Measurements from ENCODE around the gene SLC37A3.
"Not testable (repeated sequence)": the region's sequence is repeated elsewhere in the genome, so short reads cannot be mapped to it uniquely, and the experiment has no call there.

SLC37A3 gene

DNA sequence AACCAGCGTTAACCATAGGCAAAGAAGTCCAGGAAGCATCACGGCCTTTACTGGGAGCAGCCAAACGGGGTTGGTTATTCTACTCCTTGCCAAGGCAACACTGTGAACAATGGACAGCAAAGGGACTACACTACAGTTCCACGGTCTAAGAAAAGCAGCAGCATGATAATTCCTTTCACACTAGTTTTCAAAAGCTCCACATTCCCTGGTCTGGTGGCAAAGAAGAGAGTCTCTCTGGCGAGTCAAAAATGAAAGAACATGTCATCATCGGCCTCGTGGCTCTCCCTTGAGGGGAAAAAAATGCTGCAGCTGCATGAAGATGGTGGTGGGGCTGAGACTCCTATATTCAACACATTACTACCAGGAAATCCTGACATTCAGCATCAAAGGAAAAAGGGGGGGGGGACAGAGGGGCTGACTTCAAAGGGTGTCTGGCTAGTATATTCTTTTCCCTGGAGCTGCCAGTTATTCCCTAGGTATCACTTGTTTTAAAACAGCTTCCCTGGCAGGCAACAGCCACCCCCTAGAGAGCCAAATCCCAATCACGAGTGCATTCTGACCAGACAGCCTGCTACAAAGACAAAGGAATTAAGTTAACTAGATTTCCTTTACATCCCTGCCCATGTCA, 49.1 kb downstream of the SLC37A3 start:
- no peak for DNase-seq (ENCODE audit: low read depth in 1 of 2, low spot score in 1 of 2)

DNA sequence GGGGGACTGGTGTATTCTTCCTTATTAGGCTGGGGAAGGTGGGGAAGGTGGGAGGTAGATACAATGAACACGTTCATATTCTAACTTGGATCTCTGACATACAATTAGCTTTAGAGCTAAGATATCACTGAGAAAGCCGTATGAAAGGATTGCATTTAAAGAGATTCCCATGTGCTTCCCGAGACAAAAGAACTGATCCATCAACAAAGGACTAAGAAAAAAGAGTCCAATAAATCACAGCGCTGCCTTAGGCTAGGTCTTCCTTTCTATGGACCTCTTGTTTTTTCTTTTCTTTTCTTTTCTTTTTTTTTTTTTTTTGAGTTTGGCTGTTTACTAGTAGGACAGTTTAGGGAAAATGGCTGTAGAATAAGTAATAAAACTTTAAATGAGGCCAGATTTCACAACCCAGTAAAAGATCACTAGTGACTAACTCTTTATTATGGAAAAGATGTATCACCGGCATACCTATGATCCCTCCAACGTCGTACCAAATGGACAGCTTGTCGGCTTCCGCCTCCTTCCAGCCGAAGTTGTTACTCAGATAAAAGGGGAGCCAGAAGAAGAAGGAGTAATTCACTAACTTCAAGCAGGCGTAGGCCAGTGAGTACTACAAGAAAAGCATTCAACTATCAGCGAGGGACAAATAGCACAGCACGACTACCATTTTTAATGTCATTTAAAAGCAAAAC, 50.0 kb downstream of the SLC37A3 start:
- DNase-seq (ENCODE audit: low read depth in 1 of 2, low spot score in 1 of 2), result no peak

- no peak for DNase-seq (ENCODE audit: low read depth in 1 of 2, low spot score in 1 of 2)
Measured at GRCh38 chr7:140347218-140347617, 51.1 kb downstream of the SLC37A3 start.

DNA sequence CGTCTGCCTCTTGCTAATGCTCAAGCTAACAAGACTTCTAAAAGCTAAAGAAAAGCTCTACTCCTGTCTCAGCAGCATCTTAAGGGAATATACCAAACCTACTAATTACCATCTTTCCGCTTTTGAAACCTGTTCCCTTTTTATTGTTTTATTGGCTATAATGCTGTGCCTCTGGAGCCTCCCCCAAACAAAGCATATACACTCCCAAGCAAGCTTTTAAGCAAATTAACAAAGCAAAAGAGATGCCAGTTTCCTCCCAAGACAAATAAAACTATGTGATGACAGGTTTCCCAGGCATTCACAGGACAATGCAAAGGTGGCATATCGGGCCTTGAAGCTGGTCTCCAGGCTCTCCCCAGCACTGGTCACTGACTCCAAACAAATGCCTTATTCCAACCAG, 52.9 kb downstream of the SLC37A3 start:
- DNase-seq (ENCODE audit: low read depth in 1 of 2, low spot score in 1 of 2), result no peak

GRCh38 chr7:140342727-140343514, 55.4 kb downstream of the SLC37A3 start:
- DNase-seq (ENCODE audit: low read depth in 1 of 2, low spot score in 1 of 2), result no peak

- DNase-seq (ENCODE audit: low read depth in 1 of 2, low spot score in 1 of 2), result not testable (repeated sequence)
Measured at GRCh38 chr7:140338959-140339358, 59.4 kb downstream of the SLC37A3 start.

- no peak for DNase-seq (ENCODE audit: low read depth in 1 of 2, low spot score in 1 of 2)
Measured at GRCh38 chr7:140334341-140335057, 63.8 kb downstream of the SLC37A3 start.

DNA sequence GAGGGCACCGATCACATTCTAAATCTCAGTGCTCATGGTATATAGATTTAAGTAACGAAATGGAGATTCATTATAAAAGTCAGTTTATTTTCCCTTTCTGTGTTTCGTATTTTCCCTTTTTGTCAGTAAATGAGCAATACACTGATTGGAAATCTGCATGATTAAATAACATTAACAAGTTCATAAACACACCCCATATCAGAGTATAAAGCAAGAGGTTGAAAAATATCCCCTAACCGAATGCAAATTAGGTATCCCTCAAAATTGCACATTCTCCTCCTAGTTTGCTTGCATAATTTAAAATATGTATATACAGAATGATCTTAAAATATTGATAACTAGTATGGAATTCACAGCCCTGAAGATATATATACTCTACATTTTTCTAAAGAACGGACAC, 64.6 kb downstream of the SLC37A3 start:
- DNase-seq (ENCODE audit: low read depth in 1 of 2, low spot score in 1 of 2), result no peak

- no peak for DNase-seq (ENCODE audit: low read depth in 1 of 2, low spot score in 1 of 2)
Measured at GRCh38 chr7:140333223-140333622, 65.1 kb downstream of the SLC37A3 start.

DNA sequence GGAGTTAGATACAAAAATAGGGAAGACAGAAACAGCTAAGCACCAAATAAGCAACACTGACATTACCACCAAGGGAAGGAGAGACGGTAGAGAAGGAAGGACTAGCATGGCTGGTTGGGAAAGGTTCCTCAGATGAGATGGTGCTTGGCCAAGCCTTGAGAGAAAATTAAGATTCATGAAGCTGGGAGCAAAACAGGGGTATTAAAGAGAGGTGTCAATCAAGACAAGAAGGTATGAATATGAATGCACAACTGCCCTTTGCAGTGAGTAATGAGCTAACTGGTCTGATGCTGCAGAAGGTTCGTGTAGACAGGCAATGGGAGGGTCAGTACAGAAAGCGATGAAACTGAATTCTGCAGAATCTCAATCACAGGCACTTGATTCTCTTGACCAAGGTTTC, 67.7 kb downstream of the SLC37A3 start:
- DNase-seq (ENCODE audit: low read depth in 1 of 2, low spot score in 1 of 2), result no peak

DNA sequence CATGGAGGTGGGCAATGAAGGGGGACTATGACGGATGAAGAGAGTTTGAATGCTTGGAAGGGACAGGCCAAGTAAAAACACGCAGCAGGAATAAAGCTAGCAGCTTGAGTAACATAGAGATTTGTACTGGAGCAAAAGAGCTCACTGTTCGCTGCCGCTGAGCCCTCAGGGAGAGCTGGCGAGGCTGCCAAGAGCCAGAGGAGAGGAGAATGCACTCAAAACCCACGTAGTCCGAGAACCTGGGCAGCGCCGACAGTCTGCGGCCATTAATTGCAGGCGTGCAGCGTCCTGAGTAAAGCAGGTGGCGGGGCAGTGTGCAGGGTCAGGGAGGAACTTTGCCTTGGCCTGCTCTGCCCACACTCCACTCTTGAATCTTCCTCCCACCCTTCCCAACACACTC, 68.2 kb downstream of the SLC37A3 start:
- DNase-seq (ENCODE audit: low read depth in 1 of 2, low spot score in 1 of 2), result no peak

GRCh38 chr7:140327261-140327661, 71.1 kb downstream of the SLC37A3 start:
- no peak for DNase-seq (ENCODE audit: low read depth in 1 of 2, low spot score in 1 of 2)

GRCh38 chr7:140326116-140326928, 72.0 kb downstream of the SLC37A3 start:
- DNase-seq (ENCODE audit: low read depth in 1 of 2, low spot score in 1 of 2), result peak in 1 of 2 donors; percentile 47

DNA sequence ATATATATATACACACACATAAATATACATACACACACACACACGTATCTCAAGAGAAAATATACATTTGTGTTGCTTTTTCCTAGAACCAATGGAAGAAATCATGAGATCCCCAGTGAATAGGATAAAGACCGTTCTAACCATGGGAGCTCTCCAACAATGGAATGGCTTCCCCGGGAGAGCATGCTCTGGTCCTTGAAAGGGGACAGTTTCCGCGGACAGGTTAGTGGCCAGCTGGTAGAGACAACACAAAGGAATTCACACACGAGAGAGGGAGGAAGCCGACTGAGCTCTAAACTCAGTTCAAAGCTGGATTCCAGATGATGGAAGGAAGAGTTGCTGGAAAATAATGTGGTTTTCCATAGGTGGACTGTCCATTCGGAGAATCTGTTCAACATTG, 72.7 kb downstream of the SLC37A3 start:
- no peak for DNase-seq (ENCODE audit: low read depth in 1 of 2, low spot score in 1 of 2)

DNA sequence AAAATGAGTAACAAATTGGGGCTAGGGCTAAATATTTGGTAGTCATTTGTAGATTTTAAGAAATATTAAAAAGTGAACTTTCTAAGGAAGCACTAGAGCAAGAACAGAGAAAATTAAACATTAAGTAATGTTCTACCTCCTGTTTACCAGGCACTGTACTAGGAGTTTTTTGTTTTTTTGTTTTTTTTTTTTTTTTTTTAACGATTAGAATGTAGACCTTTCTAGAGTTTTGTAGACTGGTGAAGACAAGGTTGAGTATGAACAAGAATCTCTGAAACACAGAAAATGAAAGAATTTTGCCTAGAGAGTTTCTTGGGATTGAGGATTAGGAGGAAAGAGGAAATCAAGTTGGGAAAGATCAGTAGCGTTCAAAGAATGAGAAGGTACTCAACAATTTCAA, 73.6 kb downstream of the SLC37A3 start:
- DNase-seq (ENCODE audit: low read depth in 1 of 2, low spot score in 1 of 2), result no peak

DNA sequence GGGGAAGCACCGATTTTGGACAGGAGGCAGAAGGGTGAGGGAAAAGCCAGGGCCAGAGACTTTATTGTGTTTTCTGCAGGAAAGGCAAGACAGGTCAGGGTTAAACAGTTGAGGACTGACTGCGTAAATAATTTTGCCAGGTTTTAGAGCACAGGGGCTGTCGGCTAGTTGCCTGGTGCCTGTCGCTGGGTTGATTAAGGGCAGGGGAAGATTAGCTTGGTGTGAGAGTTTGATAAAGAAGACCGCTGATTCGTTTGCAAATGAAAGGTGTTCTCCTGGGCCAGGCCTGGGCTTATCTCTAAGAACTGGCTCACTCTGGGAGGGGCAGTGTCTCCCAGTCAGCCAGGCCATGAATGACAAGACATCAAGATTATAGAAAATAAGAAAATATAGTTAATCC, 75.6 kb downstream of the SLC37A3 start:
- no peak for DNase-seq (ENCODE audit: low read depth in 1 of 2, low spot score in 1 of 2)

- DNase-seq (ENCODE audit: low read depth in 1 of 2, low spot score in 1 of 2), result not testable (repeated sequence)
Measured at GRCh38 chr7:140320078-140320477, 78.3 kb downstream of the SLC37A3 start.

DNA sequence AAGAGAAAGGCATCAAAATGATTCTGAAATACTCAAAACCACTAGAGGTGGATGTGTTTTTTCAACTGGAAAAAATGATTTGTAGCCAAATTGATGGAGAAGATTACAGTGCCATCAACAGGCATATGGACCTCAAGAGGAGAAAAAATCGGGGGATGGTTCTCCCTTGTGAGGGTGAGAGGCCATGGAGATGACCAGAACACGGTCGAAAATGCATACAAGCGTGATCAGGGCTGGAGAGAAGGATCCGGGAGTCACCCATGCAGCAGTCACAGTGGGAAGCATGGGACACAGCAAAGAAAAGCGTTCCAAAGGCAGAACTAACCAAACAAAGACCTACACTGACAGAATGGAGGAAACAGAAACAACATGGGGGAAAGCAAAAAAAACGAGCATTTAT, 80.3 kb downstream of the SLC37A3 start:
- no peak for DNase-seq (ENCODE audit: low read depth in 1 of 2, low spot score in 1 of 2)

- DNase-seq (ENCODE audit: low read depth in 1 of 2, low spot score in 1 of 2), result no peak
Measured at GRCh38 chr7:140317597-140317996, 80.7 kb downstream of the SLC37A3 start.

- no peak for DNase-seq (ENCODE audit: low read depth in 1 of 2, low spot score in 1 of 2)
Measured at GRCh38 chr7:140316165-140316661, 82.1 kb downstream of the SLC37A3 start.
